Activated CD8-positive, alpha-beta memory T cell treated with anti-CD3 and anti-CD28 coated beads, Interleukin-2, amount 10 ng/mL, durations not matched to agents 7 days and 5 days (primary cell): ENCODE data around the gene ANTXRL. TPM values are rescaled to one million over a fixed set of nuclear protein-coding genes. Genes with fewer than 3 reads are reported as not detected.
A peak's percentile ranks its signal among the peaks of the same experiment; 100 is the strongest.
"Not testable (repeated sequence)": the region's sequence is repeated elsewhere in the genome, so short reads cannot be mapped to it uniquely, and the experiment has no call there.

Experiments used
- ATAC-seq: fragments of 150-1000 bp; cut with Tn5 transposase; one replicate; pipeline ENCODE4 v1.10.0; 2021; ENCODE audit warnings: moderate library complexity
- CTCF ChIA-PET: fragments of 350-600 bp; sonication (Branson Sonifier 250); formaldehyde crosslinking; loops from one replicate; lab custom pipeline; 2021; ENCODE audit warnings: antibody characterized with exemption; lab: Charles Lee
- DNase-seq: peaks from one replicate; pipeline ENCODE4 v3.0.0-alpha.2; 2020
- H3K27ac Mint-ChIP-seq: one replicate; pipeline ENCODE4 v1.8.0; 2021; ENCODE audit warnings: mild to moderate bottlenecking, mixed read lengths
- H3K27me3 Mint-ChIP-seq: one replicate; pipeline ENCODE4 v1.8.0; 2021; ENCODE audit warnings: mixed read lengths
- H3K36me3 Mint-ChIP-seq: one replicate; pipeline ENCODE4 v1.8.0; 2021; ENCODE audit warnings: mild to moderate bottlenecking, mixed read lengths
- H3K4me1 Mint-ChIP-seq: one replicate; pipeline ENCODE4 v1.8.0; 2021; ENCODE audit warnings: mixed read lengths
- H3K4me3 Mint-ChIP-seq: one replicate; pipeline ENCODE4 v1.8.0; 2021; ENCODE audit warnings: mild to moderate bottlenecking, moderate library complexity, mixed read lengths
- H3K9me3 Mint-ChIP-seq: one replicate; pipeline ENCODE4 v1.8.0; 2022; ENCODE audit warnings: low read depth, mixed read lengths
- total RNA-seq, 2 experiments: library from RNA; stranded (reverse); gene quantifications; one replicate each; pipeline ENCODE4 v1.2.3, GENCODE V29; 2021

The ANTXRL gene
- total RNA-seq, 2 experiments from 2014 or later = not detected

DNA sequence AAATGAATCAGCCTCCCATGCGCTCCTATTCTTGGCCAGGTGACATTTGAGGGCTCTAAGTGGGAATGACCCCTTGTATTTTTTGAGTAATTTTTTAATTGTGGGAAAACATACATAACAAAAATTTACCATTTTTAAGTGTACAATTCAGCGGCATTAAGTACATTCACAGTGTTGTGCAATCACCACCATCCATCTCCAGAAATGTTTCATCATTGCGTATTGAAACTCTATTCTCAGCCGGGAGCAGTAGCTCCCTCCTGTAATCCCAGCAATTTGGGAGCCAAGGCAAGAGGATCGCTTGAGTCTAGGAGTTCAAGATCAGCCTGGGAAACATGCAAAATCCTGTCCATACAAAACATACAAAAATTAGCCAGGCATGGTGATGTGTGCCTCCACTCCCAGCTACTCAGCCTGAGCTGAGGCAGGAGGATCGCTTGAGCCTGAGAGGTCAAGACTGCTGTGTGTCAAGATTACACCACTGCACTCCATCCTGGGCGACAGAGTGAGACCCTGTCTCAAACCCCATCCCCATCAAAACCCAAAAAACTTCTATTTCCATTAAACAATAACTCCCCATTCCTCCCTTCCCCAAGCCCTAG lies 2.5 kb downstream of the ANTXRL start:
- Mint-ChIP-seq H3K36me3 (no peaks in the 10 kb centered on the region), H3K4me1 (peaks cover 7% of the 10 kb centered on the region), H3K27me3 (peaks cover 5% of the 10 kb centered on the region), H3K9me3 (no peaks in the 10 kb centered on the region), H3K27ac (no peak overlapping the region), H3K4me3 (no peak overlapping the region)
- ATAC-seq (no peak), DNase-seq (no peak)
- CTCF ChIA-PET = no interaction called here

DNA sequence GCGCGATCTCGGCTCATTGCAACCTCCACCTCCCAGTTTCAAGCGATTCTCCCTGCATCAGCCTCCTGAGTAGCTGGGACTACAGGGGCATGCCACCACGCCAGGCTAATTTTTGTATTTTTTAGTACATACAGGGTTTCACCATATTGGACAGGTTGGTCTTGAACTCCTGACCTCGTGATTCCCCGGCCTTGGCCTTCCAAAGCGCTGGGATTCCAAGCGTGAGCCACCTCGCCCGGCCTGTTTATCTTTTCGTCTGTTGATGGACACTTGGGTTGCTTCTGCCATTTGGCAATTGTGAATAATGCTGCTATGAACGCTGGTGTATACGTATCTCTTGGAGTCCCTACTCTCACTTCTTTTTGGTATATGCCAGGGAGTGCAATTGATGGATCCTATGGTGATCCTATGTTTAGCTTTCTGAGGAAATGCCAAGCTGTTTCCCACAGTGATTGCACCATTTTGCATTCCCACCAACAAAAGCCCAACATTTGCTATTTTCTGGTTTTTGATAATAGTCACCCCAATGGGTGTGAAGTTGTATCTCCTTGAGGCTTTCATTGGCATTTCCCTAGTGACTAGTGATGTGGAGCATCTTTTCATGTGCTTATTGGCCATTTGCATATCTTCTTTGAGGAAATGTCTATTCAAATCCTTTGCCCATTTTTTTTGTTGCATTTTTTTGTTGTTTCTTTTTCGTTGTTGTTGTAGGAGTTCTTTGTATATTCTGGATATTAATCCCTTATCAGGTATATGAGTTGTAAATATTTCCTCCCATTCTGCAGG lies 3.5 kb downstream of the ANTXRL start:
- Mint-ChIP-seq H3K27me3 (peaks cover 5% of the 10 kb centered on the region), H3K4me3 (no peak overlapping the region), H3K9me3 (no peaks in the 10 kb centered on the region), H3K4me1 (peaks cover 5% of the 10 kb centered on the region), H3K36me3 (no peaks in the 10 kb centered on the region), H3K27ac (no peak overlapping the region)
- DNase-seq (no peak), ATAC-seq (no peak)
- CTCF ChIA-PET = interaction anchor here (0.7 kb wide), 1 partner anchor 118 kb away, joined by 4 read pairs; no protein-coding TSS in a partner anchor

DNA sequence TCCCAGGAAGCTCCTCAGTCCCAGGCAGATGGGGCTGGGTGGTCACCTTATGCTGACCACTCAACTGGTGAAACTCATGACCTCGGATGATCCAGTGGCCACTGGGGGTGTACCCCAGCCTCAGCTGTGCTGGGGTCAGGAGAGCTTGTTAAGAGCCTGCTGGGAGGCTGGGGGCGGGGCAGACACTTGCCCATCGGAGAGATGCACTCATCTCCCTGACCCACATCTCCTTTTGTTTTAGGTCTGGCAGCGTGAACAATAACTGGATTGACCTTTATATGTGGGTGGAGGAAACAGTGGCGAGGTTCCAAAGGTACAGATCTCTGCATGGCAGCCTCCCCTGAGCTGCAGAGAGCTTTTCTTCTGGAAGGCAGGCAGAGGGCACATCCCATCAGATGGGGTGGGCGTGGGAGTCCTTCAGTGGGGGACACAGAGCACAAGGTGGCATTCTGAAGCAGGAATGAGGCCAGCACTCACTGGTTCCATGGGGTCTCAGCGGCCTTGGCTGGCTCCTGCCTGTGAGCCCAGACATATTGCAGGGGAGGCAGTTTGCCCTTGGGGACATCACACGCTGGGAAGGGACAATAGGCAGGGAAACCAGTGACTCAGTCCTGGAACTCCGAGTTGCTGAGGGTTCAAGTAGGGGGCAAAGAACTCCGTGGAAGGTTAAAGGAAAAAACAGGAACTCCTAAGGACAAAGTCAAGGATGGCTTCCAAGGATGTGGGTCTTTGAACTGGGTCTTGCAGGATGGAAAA lies 5.2 kb downstream of the ANTXRL start:
- no peak overlapping the region for H3K27ac Mint-ChIP-seq
- no peak overlapping the region for H3K4me3 Mint-ChIP-seq
- no peak for DNase-seq
- no peaks in the 10 kb centered on the region for H3K36me3 Mint-ChIP-seq
- peaks cover 5% of the 10 kb centered on the region for H3K27me3 Mint-ChIP-seq
- no peaks in the 10 kb centered on the region for H3K9me3 Mint-ChIP-seq
- CTCF ChIA-PET = no interaction called here
- H3K4me1 Mint-ChIP-seq = no peaks in the 10 kb centered on the region
- ATAC-seq = no peak

DNA sequence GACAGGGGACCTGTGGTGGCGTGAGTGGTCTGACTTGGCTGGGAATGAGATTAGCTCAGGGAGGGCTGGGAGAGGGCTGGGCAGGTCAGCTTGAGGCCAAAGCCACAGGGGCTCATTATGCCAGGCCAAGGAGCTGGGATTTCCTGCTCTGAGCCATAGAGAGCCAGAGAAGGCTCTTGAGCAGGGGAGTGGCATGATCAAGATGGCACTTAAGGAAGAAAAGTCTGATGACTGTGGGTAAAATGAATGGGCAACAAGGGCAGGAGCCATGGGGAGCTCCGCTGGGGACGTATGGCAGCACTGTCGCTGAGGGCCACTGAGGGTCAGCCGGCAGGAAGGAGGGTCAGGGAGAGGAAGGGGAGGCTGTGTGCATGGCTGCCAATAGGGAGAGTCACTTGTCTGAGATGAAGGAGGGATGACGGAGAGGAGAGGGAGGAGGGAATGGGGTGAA lies 5.8 kb downstream of the ANTXRL start:
- H3K27ac Mint-ChIP-seq = no peak overlapping the region
- no peaks in the 10 kb centered on the region for H3K4me1 Mint-ChIP-seq
- H3K4me3 Mint-ChIP-seq = no peak overlapping the region
- H3K36me3 Mint-ChIP-seq = no peaks in the 10 kb centered on the region
- H3K27me3 Mint-ChIP-seq = peaks cover 5% of the 10 kb centered on the region
- DNase-seq (no peak), ATAC-seq (no peak)
- CTCF ChIA-PET = no interaction called here
- H3K9me3 Mint-ChIP-seq = no peaks in the 10 kb centered on the region

DNA sequence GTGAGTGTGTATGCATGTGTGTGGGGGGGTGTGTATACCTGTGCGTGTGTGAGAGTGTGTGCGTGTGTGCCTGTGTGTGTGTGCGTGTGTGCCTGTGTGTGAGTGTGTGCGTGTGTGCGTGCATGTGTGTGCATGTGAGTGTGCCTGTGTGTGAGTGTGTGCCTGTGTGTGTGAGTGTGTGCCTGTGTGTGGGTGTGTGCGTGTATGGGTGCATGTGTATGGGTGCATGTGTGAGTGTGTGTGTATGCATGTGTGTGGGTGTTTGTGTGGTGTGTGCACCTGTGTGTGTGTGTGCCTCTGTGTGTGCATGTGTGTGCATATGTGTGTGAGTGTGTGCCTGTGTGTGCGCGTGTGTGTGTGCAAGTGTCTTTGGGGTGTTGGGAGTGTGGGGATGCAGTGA lies 6.4 kb downstream of the ANTXRL start:
- H3K4me3 Mint-ChIP-seq = no peak overlapping the region
- no peak for DNase-seq
- CTCF ChIA-PET = no interaction called here

DNA sequence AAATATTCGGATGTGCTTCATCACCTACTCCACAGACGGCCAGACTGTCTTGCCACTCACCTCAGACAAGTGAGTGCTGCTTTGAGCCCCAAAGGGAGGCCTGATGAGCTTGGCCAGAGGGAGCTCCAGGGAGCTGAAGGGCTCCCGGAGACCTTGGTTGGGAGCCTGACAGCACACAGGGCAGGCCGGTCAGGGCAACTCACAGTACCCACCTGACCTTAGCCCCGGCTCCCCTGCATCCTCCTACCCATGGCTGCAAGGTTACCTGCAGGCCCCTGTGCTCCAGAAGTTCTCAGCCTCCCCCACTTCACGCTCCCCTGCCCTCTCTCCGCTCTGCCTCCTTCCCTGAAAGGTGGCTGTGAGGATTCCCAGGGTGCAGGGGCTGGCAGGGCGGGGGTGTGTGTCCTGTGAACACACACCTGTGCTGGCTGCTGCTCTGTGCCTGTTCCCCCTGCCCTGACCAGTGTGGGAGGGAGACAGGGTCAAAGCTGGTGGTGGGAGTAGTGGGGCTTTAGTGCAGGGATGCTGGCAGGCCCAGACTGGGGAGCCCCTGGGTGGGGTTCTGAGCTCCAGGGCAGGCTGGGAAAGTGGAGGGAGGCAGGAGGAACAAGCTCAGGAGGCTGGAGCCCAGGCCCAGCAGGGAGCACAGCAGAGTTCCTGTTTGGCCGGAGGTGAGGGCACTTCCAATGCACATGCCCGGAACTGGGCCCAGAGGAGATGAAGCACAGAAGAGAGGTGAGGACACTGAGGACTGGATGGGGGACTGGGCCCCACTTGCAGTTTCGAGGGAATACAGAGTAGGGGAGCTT lies 7.2 kb downstream of the ANTXRL start:
- no peaks in the 10 kb centered on the region for H3K9me3 Mint-ChIP-seq
- no peak for ATAC-seq
- H3K27me3 Mint-ChIP-seq = peaks cover 5% of the 10 kb centered on the region
- no peak for DNase-seq
- CTCF ChIA-PET = interaction anchor here (0.6 kb wide), 1 partner anchor 28 kb away, joined by 3 read pairs; no protein-coding TSS in a partner anchor
- H3K27ac Mint-ChIP-seq = no peak overlapping the region
- H3K4me3 Mint-ChIP-seq = no peak overlapping the region
- peaks cover 10% of the 10 kb centered on the region for H3K4me1 Mint-ChIP-seq
- H3K36me3 Mint-ChIP-seq = no peaks in the 10 kb centered on the region

More for the DNA sequence above, 6.4 kb downstream of the ANTXRL start:
- Mint-ChIP-seq H3K27me3 (peaks cover 5% of the 10 kb centered on the region), H3K27ac (no peak overlapping the region), H3K36me3 (no peaks in the 10 kb centered on the region), H3K9me3 (no peaks in the 10 kb centered on the region), H3K4me1 (peaks cover 2% of the 10 kb centered on the region)
- ATAC-seq = no peak

DNA sequence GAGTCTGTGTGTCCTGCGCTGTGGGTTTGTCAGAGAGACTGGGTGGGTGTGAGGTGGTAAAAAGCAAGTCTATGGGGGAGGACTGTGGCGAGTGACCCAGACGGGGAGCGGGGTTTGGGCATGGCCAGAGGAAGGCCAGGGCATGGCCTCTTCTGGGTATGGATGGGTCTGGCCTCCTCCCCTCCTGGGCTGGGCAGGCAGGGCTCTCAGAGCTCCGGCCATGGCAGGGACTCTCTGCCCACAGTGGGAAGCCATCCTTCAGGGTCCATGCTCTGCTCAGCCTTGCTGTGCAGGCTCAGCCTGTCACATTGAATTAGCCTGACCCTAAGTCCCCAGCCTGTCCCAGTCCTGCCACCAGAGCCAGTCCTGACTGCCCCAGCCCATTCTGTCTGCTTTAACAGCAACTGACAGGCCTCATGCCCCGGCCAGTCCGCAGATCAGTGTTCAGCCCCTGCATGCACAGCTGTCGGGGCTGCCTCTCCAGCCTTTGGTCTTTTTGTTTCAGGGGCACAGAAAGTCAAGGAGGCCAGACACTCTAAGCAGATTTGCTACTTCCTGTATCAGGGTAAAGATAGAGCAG lies 7.9 kb downstream of the ANTXRL start:
- DNase-seq (no peak), ATAC-seq (no peak)
- H3K4me3 Mint-ChIP-seq = no peak overlapping the region
- peaks cover 13% of the 10 kb centered on the region for H3K4me1 Mint-ChIP-seq
- CTCF ChIA-PET = no interaction called here
- H3K36me3 Mint-ChIP-seq = no peaks in the 10 kb centered on the region
- H3K9me3 Mint-ChIP-seq = no peaks in the 10 kb centered on the region
- no peak overlapping the region for H3K27ac Mint-ChIP-seq
- H3K27me3 Mint-ChIP-seq = peaks cover 5% of the 10 kb centered on the region

DNA sequence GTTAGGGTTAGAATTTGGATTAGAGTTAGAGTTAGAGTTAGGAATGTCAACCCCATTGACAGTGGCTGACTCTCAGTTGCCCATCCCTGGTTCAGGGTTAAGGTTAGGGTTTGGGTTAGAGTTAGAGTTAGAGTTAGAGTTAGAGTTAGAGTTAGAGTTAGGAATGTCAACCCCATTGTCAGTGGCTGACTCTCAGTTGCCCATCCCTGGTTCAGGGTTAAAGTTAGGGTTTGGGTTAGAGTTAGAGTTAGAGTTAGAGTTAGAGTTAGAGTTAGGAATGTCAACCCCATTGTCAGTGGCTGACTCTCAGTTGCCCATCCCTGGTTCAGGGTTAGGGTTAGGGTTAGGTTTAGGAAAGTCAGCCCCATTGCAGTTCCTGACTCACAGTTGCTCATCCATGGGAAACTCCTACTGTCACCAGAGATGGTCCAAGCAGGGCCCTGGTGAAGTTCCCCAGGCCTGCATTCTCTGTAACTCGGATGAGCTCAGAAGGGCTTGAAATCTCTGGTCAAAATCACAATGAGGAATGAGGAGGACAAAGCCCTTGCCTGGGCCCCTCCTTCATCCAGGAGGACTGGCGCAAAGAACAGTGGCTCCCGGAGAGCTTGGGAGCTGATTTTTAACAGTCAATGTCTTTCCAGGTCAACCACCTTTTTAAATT lies 8.7 kb downstream of the ANTXRL start:
- ATAC-seq, CTCF ChIA-PET, H3K27me3 Mint-ChIP-seq, H3K27ac Mint-ChIP-seq, H3K36me3 Mint-ChIP-seq, H3K9me3 Mint-ChIP-seq, H3K4me3 Mint-ChIP-seq: not testable (repeated sequence)
- DNase-seq = peak; percentile 18
- H3K4me1 Mint-ChIP-seq = peaks cover 13% of the 10 kb centered on the region

DNA sequence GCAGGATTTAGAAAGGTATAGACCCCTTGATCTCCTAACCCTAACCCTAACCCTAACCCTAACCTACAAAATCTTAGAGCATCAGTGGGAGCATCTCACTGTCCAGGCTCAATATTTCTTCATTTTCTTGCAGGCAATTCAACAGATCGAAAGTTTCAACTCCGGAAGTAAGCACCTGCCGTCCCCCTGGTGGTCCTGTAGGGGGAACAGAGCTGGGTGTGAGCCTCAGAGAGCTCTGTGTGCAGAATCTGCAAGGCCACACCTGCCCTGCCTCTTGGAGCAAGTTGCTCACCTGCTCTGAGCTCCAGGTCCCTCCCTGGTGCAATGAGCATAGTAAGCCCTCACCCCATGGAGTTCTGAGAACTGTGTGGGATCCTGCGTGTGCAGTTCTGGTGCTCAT lies 9.3 kb downstream of the ANTXRL start:
- H3K36me3 Mint-ChIP-seq, ATAC-seq, H3K9me3 Mint-ChIP-seq, H3K27ac Mint-ChIP-seq, CTCF ChIA-PET, H3K4me3 Mint-ChIP-seq, H3K27me3 Mint-ChIP-seq: not testable (repeated sequence)
- H3K4me1 Mint-ChIP-seq = peaks cover 13% of the 10 kb centered on the region
- peak; percentile 38 for DNase-seq

DNA sequence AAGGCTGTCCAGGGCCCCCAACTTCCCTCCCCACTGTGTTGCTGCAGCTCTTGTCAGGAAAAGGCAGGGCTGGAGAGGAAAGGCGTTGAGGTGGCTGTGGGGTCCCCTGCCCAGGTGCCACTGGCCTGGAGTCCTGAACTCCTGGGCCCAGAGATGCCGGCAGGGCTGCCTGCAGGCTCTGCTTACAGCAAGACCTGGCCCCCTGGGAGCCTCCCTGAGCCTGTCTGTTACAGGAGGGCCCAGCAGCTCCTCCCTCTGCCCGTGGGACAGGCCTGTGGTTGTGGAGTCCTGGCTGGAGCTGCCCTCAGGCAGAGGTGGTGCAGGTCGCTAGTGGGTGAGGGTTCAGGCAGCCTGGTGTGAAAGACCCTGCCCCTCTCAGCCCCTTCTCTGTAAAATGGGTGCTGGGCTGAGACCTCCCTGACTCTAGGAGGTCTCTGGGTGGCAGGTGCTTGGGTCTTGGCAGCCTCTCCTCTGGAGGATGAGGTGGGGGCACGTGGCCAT lies 9.9 kb downstream of the ANTXRL start:
- H3K4me1 Mint-ChIP-seq = peaks cover 13% of the 10 kb centered on the region
- H3K4me3 Mint-ChIP-seq = no peak overlapping the region
- CTCF ChIA-PET = no interaction called here
- no peaks in the 10 kb centered on the region for H3K27me3 Mint-ChIP-seq
- ATAC-seq = no peak
- no peak overlapping the region for H3K27ac Mint-ChIP-seq
- H3K9me3 Mint-ChIP-seq = no peaks in the 10 kb centered on the region
- peak; percentile 33 for DNase-seq
- H3K36me3 Mint-ChIP-seq = no peaks in the 10 kb centered on the region

DNA sequence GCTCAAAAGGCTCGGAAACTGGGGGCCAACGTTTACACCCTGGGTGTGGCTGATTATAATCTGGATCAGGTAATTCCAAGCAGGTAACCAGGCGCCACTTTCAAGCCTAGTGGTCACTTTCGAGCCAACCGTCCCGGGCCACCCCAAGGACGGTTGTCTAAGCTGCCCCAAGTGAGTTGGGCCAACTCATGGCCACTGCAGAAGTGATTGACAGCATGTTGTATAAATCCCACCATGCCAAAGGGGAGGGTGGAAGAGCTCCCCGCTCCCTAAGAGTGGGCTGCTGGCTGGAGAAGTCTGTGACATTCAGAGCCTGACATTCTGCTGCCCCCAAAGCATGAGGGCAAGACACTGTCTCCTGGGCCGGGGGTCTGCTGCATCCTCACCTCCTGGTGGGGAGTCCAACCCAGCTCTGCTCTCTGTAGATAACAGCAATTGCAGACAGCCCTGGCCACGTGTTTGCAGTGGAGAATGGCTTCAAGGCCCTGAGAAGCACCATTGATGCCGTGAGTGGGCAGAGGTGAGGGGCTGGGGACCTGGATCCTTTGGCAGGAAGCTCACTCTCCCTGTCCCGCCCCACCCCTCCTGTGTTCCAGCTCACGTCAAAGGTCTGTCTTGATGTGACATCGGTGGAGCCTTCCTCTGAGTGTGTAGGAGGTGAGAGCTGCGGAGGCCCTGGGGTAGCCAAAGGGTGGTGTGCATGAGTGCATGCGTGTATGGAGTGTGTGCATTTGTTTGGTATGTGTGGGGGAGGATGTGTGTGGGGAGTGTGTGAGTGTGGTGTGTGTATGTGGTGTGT lies 10.8 kb downstream of the ANTXRL start:
- ATAC-seq (no peak), DNase-seq (peak; percentile 34)
- H3K27ac Mint-ChIP-seq = no peak overlapping the region

More for the DNA sequence above, 10.8 kb downstream of the ANTXRL start:
- Mint-ChIP-seq H3K4me3 (no peak overlapping the region), H3K27me3 (no peaks in the 10 kb centered on the region), H3K4me1 (peaks cover 13% of the 10 kb centered on the region), H3K36me3 (no peaks in the 10 kb centered on the region), H3K9me3 (no peaks in the 10 kb centered on the region)
- CTCF ChIA-PET = no interaction called here
